Calu3 (cell line): ENCODE measurements around the gene PSMB2. TPM values are rescaled to one million over a fixed set of nuclear protein-coding genes. Genes with fewer than 3 reads are reported as not detected.

Source experiments
- BruUV-seq: library from RNA; stranded (reverse); fragments of 400-500 nt; replicated peaks from 2 replicates; lab custom pipeline; 2021; lab: Mats Ljungman, UMichigan
- CTCF ChIA-PET: fragments of 300-600 bp; sonication (Branson Sonifier 250); formaldehyde crosslinking; loops from one replicate; lab custom pipeline; 2022; ENCODE audit warnings: antibody characterized with exemption; lab: Charles Lee
- DNase-seq: peaks from one replicate; pipeline ENCODE4 v3.0.0; 2022
- H3K27ac Mint-ChIP-seq: one replicate; pipeline ENCODE4 v1.8.0; 2022; ENCODE audit warnings: mixed read lengths; ENCODE audit not compliant: unreplicated experiment
- H3K27me3 Mint-ChIP-seq: one replicate; pipeline ENCODE4 v1.8.0; 2022; ENCODE audit warnings: mixed read lengths; ENCODE audit not compliant: unreplicated experiment
- H3K36me3 Mint-ChIP-seq: one replicate; pipeline ENCODE4 v1.8.0; 2022; ENCODE audit warnings: mild to moderate bottlenecking, moderate library complexity, mixed read lengths; ENCODE audit not compliant: insufficient read depth, unreplicated experiment
- H3K4me1 Mint-ChIP-seq: one replicate; pipeline ENCODE4 v1.8.0; 2022; ENCODE audit warnings: mild to moderate bottlenecking, low read depth, mixed read lengths; ENCODE audit not compliant: unreplicated experiment
- H3K4me3 Mint-ChIP-seq: one replicate; pipeline ENCODE4 v1.8.0; 2022; ENCODE audit warnings: mild to moderate bottlenecking, low read depth, moderate library complexity, mixed read lengths; ENCODE audit not compliant: unreplicated experiment
- H3K9me3 Mint-ChIP-seq: one replicate; pipeline ENCODE4 v1.8.0; 2022; ENCODE audit warnings: low read depth, mixed read lengths; ENCODE audit not compliant: unreplicated experiment
- intact Hi-C: fragments of 100-400 bp; cut with micrococcal nuclease; formaldehyde crosslinking; loops from one replicate; pipeline ENCODE4 v1.10.0; 2022; ENCODE audit not compliant: unreplicated experiment
- total RNA-seq: library from RNA; stranded (reverse); gene quantifications from 2 replicates; pipeline ENCODE4 v1.2.3, GENCODE V29; 2022
- TF ChIP-seq, protein P1 (sequence below): fragments of 200-600 bp; IDR thresholded peaks from one replicate; pipeline ENCODE4 v1.8.0; 2022; ENCODE audit warnings: antibody characterized with exemption; ENCODE audit not compliant: unreplicated experiment

The PSMB2 gene
- total RNA-seq, 1 experiment from 2014 or later, result 109 TPM

DNA sequence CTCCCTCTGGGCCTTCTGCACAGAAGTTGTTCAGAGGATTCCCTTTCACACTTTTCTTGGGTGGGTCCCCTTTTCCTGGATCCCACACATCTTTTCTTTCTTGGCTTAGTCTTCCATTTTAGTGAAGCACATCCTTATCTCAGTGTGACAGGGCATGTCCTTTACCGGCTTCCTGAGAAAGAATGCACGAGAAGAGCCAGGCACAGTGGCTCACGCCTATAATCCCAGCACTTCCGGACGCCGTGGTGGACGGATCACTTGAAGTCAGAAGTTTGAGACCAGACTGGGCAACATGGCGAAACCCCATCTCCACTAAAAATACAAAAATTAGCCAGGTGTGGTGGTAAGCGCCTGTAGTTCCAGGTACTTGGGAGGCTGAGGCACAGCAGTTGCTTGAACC is 22.1 kb upstream of the PSMB2 start:
- DNase-seq, result no peak
- peaks cover 52% of the 10 kb centered on the region for H3K27me3 Mint-ChIP-seq
- no TSS peak for BruUV-seq
- TF ChIP-seq, protein P1, sequence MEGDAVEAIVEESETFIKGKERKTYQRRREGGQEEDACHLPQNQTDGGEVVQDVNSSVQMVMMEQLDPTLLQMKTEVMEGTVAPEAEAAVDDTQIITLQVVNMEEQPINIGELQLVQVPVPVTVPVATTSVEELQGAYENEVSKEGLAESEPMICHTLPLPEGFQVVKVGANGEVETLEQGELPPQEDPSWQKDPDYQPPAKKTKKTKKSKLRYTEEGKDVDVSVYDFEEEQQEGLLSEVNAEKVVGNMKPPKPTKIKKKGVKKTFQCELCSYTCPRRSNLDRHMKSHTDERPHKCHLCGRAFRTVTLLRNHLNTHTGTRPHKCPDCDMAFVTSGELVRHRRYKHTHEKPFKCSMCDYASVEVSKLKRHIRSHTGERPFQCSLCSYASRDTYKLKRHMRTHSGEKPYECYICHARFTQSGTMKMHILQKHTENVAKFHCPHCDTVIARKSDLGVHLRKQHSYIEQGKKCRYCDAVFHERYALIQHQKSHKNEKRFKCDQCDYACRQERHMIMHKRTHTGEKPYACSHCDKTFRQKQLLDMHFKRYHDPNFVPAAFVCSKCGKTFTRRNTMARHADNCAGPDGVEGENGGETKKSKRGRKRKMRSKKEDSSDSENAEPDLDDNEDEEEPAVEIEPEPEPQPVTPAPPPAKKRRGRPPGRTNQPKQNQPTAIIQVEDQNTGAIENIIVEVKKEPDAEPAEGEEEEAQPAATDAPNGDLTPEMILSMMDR, result no peak
- intact Hi-C loops, result no loop called here
- no peaks in the 10 kb centered on the region for H3K36me3 Mint-ChIP-seq
- H3K27ac Mint-ChIP-seq, result no peak overlapping the region
- no peaks in the 10 kb centered on the region for H3K9me3 Mint-ChIP-seq
- CTCF ChIA-PET, result no interaction called here
- H3K4me3 Mint-ChIP-seq, result no peak overlapping the region
- H3K4me1 Mint-ChIP-seq, result peaks cover 14% of the 10 kb centered on the region

- H3K4me1 Mint-ChIP-seq, result peaks cover 5% of the 10 kb centered on the region
- CTCF ChIA-PET, result no interaction called here
- no peak overlapping the region for H3K4me3 Mint-ChIP-seq
- TF ChIP-seq, protein P1, result no peak
- H3K27ac Mint-ChIP-seq, result no peak overlapping the region
- no peaks in the 10 kb centered on the region for H3K9me3 Mint-ChIP-seq
- intact Hi-C loops, result no loop called here
- BruUV-seq, result no TSS peak
- peaks cover 61% of the 10 kb centered on the region for H3K27me3 Mint-ChIP-seq
- H3K36me3 Mint-ChIP-seq, result no peaks in the 10 kb centered on the region
- no peak for DNase-seq
Measured at GRCh38 chr1:35661474-35661795, 20.1 kb upstream of the PSMB2 start.

DNA sequence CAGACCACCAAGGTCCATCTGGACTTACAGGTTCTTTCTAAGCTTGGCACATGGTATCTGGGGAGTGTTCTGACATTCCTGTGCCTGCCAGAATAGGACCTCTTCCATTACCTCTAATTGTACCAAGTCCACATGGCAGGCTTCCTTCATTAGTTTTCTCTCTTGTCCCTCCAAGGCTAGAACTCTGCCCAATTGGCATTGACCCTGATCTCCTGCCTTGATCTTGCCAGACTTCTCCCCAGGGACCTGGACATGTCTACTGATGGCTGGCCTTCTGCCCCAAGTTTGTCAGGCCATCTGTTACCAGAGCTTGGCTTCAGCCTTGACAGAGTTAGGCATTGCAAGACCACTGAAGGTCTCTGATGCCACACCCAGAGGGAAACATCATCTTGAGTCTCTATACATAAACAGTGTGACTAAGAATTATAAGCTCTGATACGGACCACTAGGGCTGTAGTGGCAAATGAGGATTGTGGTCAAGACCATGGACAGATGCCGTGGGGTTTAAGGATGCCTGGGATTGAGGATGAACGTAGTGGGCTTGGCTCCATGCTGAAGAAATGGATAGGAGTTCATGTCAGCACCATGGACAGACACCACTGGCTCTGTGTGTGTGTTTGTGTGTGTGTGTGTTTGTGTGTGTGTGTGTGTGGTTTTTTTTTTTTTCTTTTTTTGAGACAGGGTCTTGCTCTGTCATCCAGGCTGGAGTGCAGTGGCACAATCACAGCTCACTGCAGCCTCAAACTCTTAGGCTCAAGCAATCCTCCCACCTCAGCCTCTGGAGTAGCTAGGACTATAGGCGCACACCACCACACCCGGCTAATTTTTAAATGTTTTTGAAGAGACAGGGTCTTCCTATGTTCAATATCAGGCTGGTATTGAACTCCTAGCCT is 19.5 kb upstream of the PSMB2 start:
- DNase-seq, result no peak
- H3K9me3 Mint-ChIP-seq, result no peaks in the 10 kb centered on the region
- H3K4me3 Mint-ChIP-seq, result no peak overlapping the region
- TF ChIP-seq, protein P1, result no peak
- H3K27ac Mint-ChIP-seq, result no peak overlapping the region
- no peaks in the 10 kb centered on the region for H3K36me3 Mint-ChIP-seq
- CTCF ChIA-PET, result no interaction called here
- intact Hi-C loops, result no loop called here
- BruUV-seq, result no TSS peak
- peaks cover 61% of the 10 kb centered on the region for H3K27me3 Mint-ChIP-seq
- no peaks in the 10 kb centered on the region for H3K4me1 Mint-ChIP-seq

DNA sequence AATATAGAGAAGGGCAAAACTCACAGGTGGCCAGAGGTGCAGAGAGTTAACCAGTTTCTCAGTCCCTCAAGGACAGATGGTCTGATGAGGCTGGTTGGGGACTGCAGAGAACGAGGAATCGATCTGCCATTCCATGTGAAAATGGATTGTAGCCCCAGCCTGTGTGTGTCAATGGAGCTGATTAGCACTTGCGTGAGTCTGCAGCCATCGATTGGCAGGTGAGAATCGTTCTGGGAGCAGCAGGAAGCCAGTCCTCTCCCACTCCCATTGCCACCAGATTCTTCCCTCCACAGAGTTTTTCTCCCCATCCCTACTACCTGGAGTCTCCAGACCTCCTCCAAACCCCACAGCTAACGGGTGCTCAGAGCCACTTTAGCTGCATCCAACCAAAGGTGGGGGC is 18.3 kb upstream of the PSMB2 start:
- CTCF ChIA-PET, result no interaction called here
- H3K4me1 Mint-ChIP-seq, result no peaks in the 10 kb centered on the region
- no peak overlapping the region for H3K27ac Mint-ChIP-seq
- intact Hi-C loops, result no loop called here
- no peaks in the 10 kb centered on the region for H3K9me3 Mint-ChIP-seq
- H3K36me3 Mint-ChIP-seq, result no peaks in the 10 kb centered on the region
- peaks cover 71% of the 10 kb centered on the region for H3K27me3 Mint-ChIP-seq
- BruUV-seq, result no TSS peak
- H3K4me3 Mint-ChIP-seq, result no peak overlapping the region
- TF ChIP-seq, protein P1, result no peak
- no peak for DNase-seq
